Measurements from ENCODE around the gene TENM3. TPM values are rescaled to one million over a fixed set of nuclear protein-coding genes. Genes with fewer than 3 reads are reported as not detected.

TENM3 gene
- total RNA-seq, 1 donor from 2014 or later, result 106 TPM

- no peak overlapping the region for H3K4me3 Mint-ChIP-seq
- TF ChIP-seq CTCF (IDR thresholded peaks at IDR 0.05; ENCODE audit: unreplicated experiment), result no peak
- H3K4me1 Mint-ChIP-seq, result peaks cover 6% of the 10 kb centered on the region
- no peaks in the 10 kb centered on the region for H3K9me3 Mint-ChIP-seq
- no peak overlapping the region for H3K27ac Mint-ChIP-seq
- DNase-seq (ENCODE audit: low spot score in 2 of 2, unreplicated experiment in 2 of 2), result no peak
- no peaks in the 10 kb centered on the region for H3K27me3 Mint-ChIP-seq (ENCODE audit: low read depth)
- H3K36me3 Mint-ChIP-seq, result peaks cover 2% of the 10 kb centered on the region
Measured at GRCh38 chr4:182293691-182294255, 50.6 kb downstream of the TENM3 start.

GRCh38 chr4:182294451-182294850 lies 51.2 kb downstream of the TENM3 start:
- Mint-ChIP-seq H3K4me1 (peaks cover 6% of the 10 kb centered on the region), H3K27ac (no peak overlapping the region), H3K9me3 (no peaks in the 10 kb centered on the region), H3K27me3 (ENCODE audit: low read depth) (no peaks in the 10 kb centered on the region), H3K4me3 (no peak overlapping the region), H3K36me3 (peaks cover 2% of the 10 kb centered on the region)
- no peak for TF ChIP-seq CTCF (IDR thresholded peaks at IDR 0.05; ENCODE audit: unreplicated experiment)
- no peak for DNase-seq (ENCODE audit: low spot score in 2 of 2, unreplicated experiment in 2 of 2)

GRCh38 chr4:182297659-182298058 lies 54.5 kb downstream of the TENM3 start:
- Mint-ChIP-seq H3K4me3 (no peak overlapping the region), H3K9me3 (no peaks in the 10 kb centered on the region), H3K36me3 (peaks cover 2% of the 10 kb centered on the region), H3K4me1 (peaks cover 6% of the 10 kb centered on the region), H3K27me3 (ENCODE audit: low read depth) (no peaks in the 10 kb centered on the region), H3K27ac (no peak overlapping the region)
- no peak for TF ChIP-seq CTCF (IDR thresholded peaks at IDR 0.05; ENCODE audit: unreplicated experiment)
- DNase-seq (ENCODE audit: low spot score in 2 of 2, unreplicated experiment in 2 of 2), result no peak

- Mint-ChIP-seq H3K4me3 (no peak overlapping the region), H3K36me3 (peaks cover 5% of the 10 kb centered on the region), H3K27ac (no peak overlapping the region), H3K4me1 (peaks cover 6% of the 10 kb centered on the region), H3K9me3 (peaks cover 3% of the 10 kb centered on the region), H3K27me3 (ENCODE audit: low read depth) (no peaks in the 10 kb centered on the region)
- TF ChIP-seq CTCF (IDR thresholded peaks at IDR 0.05; ENCODE audit: unreplicated experiment), result no peak
- DNase-seq (ENCODE audit: low spot score in 2 of 2, unreplicated experiment in 2 of 2), result no peak
Measured at GRCh38 chr4:182301736-182302135, 58.5 kb downstream of the TENM3 start.

GRCh38 chr4:182303847-182304246 lies 60.6 kb downstream of the TENM3 start:
- Mint-ChIP-seq H3K36me3 (peaks cover 3% of the 10 kb centered on the region), H3K9me3 (peaks cover 3% of the 10 kb centered on the region), H3K4me3 (no peak overlapping the region), H3K4me1 (no peaks in the 10 kb centered on the region), H3K27ac (no peak overlapping the region), H3K27me3 (ENCODE audit: low read depth) (no peaks in the 10 kb centered on the region)
- DNase-seq (ENCODE audit: low spot score in 2 of 2, unreplicated experiment in 2 of 2), result no peak
- TF ChIP-seq CTCF (IDR thresholded peaks at IDR 0.05; ENCODE audit: unreplicated experiment), result no peak

Data from mesothelial cell of epicardium (in vitro differentiated cells).